ENCODE measurements around the gene DENND2A. TPM values are rescaled to one million over a fixed set of nuclear protein-coding genes. Genes with fewer than 3 reads are reported as not detected.

Gene DENND2A
- total RNA-seq, 1 experiment from 2014 or later = 7.3 TPM

- no peak overlapping the region for H3K18ac ChIP-seq (ENCODE audit: insufficient read length, low read depth, low read length)
- Mint-ChIP-seq H3K4me1 (peaks cover 20 to 33% of the 10 kb centered on the region in 2 experiments), H3K4me3 (peak overlapping the region in 1 of 2 experiments; percentile 32; a peak in 2 of 5 replicates), H3K9me3 (peaks cover 0 to 3% of the 10 kb centered on the region in 2 experiments; a peak in 1 of 5 replicates), H3K27me3 (ENCODE audit: low read depth) (no peaks in the 10 kb centered on the region), H3K27ac (peak overlapping the region in 1 of 3 experiments; percentile 80; a peak in 3 of 7 replicates), H3K36me3 (ENCODE audit: insufficient read depth in 1 of 3, low read depth in 3 of 3) (peaks cover 5 to 13% (median 9%) of the 10 kb centered on the region in 3 experiments; a peak in 6 of 7 replicates)
- H3K56ac ChIP-seq (ENCODE audit: insufficient read length, low read depth, low read length) = no peak overlapping the region
- no peak overlapping the region for H3K4ac ChIP-seq (ENCODE audit: low read depth, low read length)
- H2BK20ac ChIP-seq (ENCODE audit: low read depth, low read length, poor library complexity, severe bottlenecking) = no peak overlapping the region
- H3K9ac ChIP-seq (ENCODE audit: extremely low read depth, insufficient read length, low read length) = no peak overlapping the region
- no peak overlapping the region for H3K27ac ChIP-seq (ENCODE audit: insufficient read length, low read depth, low read length)
- no CpG with 5 or more reads among the region's 2 CpGs for WGBS (ENCODE audit: extremely low coverage, insufficient read length, low lambda C conversion rate)
- H2BK12ac ChIP-seq (ENCODE audit: insufficient read length, low read depth, low read length) = no peak overlapping the region
- no peak overlapping the region for H2AFZ ChIP-seq (ENCODE audit: low read length)
- H3K27me3 ChIP-seq (ENCODE audit: insufficient read depth, low read length) = no peaks in the 10 kb centered on the region
- H3K9me3 ChIP-seq (ENCODE audit: control insufficient read depth, low read depth, low read length) = no peaks in the 10 kb centered on the region
- H3K79me1 ChIP-seq (ENCODE audit: insufficient read depth, low read depth, low read length, poor library complexity, severe bottlenecking) = no peaks in the 10 kb centered on the region
- no peaks in the 10 kb centered on the region for H3K23me2 ChIP-seq (ENCODE audit: insufficient read length, low read depth, low read length, poor library complexity, severe bottlenecking)
- H3K79me2 ChIP-seq (ENCODE audit: insufficient read depth, low read length) = peaks cover 42% of the 10 kb centered on the region
- no peaks in the 10 kb centered on the region; the same call in 1 of the 2 replicates for H3K4me1 ChIP-seq (ENCODE audit: insufficient read depth, low read length)
- H3K4me2 ChIP-seq (ENCODE audit: insufficient read depth, insufficient read length, low read length) = no peak overlapping the region
- no peak overlapping the region for H2BK5ac ChIP-seq (ENCODE audit: insufficient read length, low read length)
- H3K23ac ChIP-seq (ENCODE audit: insufficient read length, low read depth, low read length) = no peak overlapping the region
- H4K20me1 ChIP-seq (ENCODE audit: control insufficient read depth, insufficient read depth, insufficient read length) = no peaks in the 10 kb centered on the region
- DNase-seq = no peak
- TF ChIP-seq CTCF (conservative IDR thresholded peaks at IDR 0.05) = peak; percentile 67
- H4K91ac ChIP-seq (ENCODE audit: insufficient read length, low read depth, low read length) = no peak overlapping the region
- H2BK120ac ChIP-seq (ENCODE audit: low read depth, low read length, poor library complexity, severe bottlenecking) = no peak overlapping the region
- H3T11ph ChIP-seq (ENCODE audit: low read length) = no peak overlapping the region
- no peak overlapping the region for H2BK15ac ChIP-seq (ENCODE audit: low read depth, low read length)
- H4K8ac ChIP-seq (replicated peaks; ENCODE audit: insufficient read length, low read depth, low read length) = no peak overlapping the region
- no peak overlapping the region for H4K5ac ChIP-seq (ENCODE audit: insufficient read length, low read depth, low read length)
- no peak overlapping the region for H2AK5ac ChIP-seq (ENCODE audit: insufficient read length, low read length)
- H3K14ac ChIP-seq (ENCODE audit: insufficient read depth, low read length) = no peak overlapping the region
Observed at GRCh38 chr7:140475747-140476333, 164.8 kb downstream of the DENND2A start.

Other genes starting within 250 kb of the DENND2A start
- gene SLC37A3, start 242.3 kb downstream of the DENND2A start, total RNA-seq (2021) = 52.7 and 52.9 TPM in 2 replicates
- 14.4 and 15.1 TPM in 2 replicates for gene RAB19, start 236.8 kb downstream of the DENND2A start, total RNA-seq (2021)
- 106 and 112 TPM in 2 replicates for gene MKRN1, start 161.3 kb downstream of the DENND2A start, total RNA-seq (2021)
- gene ADCK2, start 32.1 kb upstream of the DENND2A start, total RNA-seq (2021) = 12.3 and 12.4 TPM in 2 replicates
- gene NDUFB2, start 55.9 kb upstream of the DENND2A start, total RNA-seq (2021) = 177 and 185 TPM in 2 replicates